Measurements from ENCODE around the gene NCLN.

- no peak for TF ChIP-seq POLR2A (IDR thresholded peaks at IDR 0.05)
- TF ChIP-seq CTCF (IDR thresholded peaks at IDR 0.05) = no peak
- TF ChIP-seq POLR2AphosphoS5 (IDR thresholded peaks at IDR 0.05) = no peak
Measured at GRCh38 chr19:3251229-3251628, 65.5 kb downstream of the NCLN start.

Data from prostate gland (tissue), 2 donors.